Spleen (tissue), 7 donors: ENCODE measurements around the gene PPDPF.

Source experiments
- CTCF ChIP-seq, 11 experiments: fragments of 200-600 bp in 7 of 11; fragments of 450-650 bp in 4 of 11; sonication (generic) in 4 of 11; IDR thresholded peaks in 8 of 11; conservative IDR thresholded peaks in 3 of 11; 1 replicate in 7 of 11; 2 replicates in 4 of 11; pipeline versions ENCODE4 v1.4.0 to v1.8.0; 2016 to 2021; ENCODE audit warnings: antibody characterized with exemption in 11 of 11, inconsistent platforms in 4 of 11, mild to moderate bottlenecking in 1 of 11
- POLR2AphosphoS5 ChIP-seq, 3 donors: sonication (generic); formaldehyde crosslinking; IDR thresholded peaks; one replicate each; pipeline ENCODE4 v1.5.1; 2017; ENCODE audit warnings: antibody characterized with exemption in 3 of 3
- donor health status: DM: no; HTN: no; CAD: no; lungs with moderate emphysema.
- donor health status: DM: no; HTN: no; CAD: no.
- donor health status: DM: no; HTN: no; CAD: no.

- TF ChIP-seq CTCF (IDR thresholded peaks at IDR 0.05 in 8 of 11, conservative IDR thresholded peaks at IDR 0.05 in 3 of 11): no peak
- TF ChIP-seq POLR2AphosphoS5 (IDR thresholded peaks at IDR 0.05): no peak
Observed at GRCh38 chr20:63471717-63471980, 48.9 kb upstream of the PPDPF start.
